Islet of Langerhans (tissue), 1 donor: ENCODE results near the gene COL6A2.
"Not testable (repeated sequence)": the region's sequence is repeated elsewhere in the genome, so short reads cannot be mapped to it uniquely, and the experiment has no call there.

Source experiments
- FAIRE-seq: peaks from one replicate; lab custom pipeline; 2011; peaks lifted over from hg19 to GRCh38; lab: Jason Lieb, UNC

The COL6A2 gene

GRCh38 chr21:46144464-46145070 lies 46.7 kb downstream of the COL6A2 start:
- FAIRE-seq: no peak

DNA sequence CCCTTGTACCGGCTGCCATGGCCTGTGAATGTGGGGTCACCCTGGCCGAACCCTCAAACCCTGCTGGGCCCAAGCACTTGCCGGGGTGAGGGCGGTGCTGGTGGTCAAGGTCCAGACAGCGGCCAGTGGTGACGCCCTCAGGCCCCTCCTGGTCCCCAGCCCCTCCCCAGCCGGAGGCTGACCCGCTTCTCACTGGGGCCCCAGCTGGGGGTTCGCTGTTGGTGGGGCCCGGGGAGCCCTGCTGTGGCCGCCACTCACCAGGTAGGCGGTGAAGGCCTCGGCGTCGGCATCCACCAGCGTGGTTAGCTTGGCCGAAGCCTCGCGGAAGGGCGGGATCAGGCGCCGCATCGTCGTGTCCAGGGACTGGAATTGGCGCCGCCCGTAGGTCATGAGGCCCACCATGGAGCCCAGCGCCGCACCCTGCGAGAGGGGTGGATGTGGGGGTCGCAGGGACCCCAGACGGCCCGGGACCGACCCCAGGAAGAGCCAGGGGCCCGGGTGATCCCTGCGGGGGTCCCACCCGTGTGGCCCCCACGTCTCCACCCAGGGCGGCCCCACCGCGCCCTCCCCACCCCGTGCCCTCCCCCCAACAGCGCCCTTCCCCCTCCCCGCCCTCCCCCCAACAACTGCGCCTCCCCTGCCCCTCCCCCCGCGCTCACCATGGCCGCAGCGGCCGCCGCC lies 47.4 kb downstream of the COL6A2 start:
- no peak for FAIRE-seq

- no peak for FAIRE-seq
Observed at GRCh38 chr21:46145840-46146691, 48.2 kb downstream of the COL6A2 start.

DNA sequence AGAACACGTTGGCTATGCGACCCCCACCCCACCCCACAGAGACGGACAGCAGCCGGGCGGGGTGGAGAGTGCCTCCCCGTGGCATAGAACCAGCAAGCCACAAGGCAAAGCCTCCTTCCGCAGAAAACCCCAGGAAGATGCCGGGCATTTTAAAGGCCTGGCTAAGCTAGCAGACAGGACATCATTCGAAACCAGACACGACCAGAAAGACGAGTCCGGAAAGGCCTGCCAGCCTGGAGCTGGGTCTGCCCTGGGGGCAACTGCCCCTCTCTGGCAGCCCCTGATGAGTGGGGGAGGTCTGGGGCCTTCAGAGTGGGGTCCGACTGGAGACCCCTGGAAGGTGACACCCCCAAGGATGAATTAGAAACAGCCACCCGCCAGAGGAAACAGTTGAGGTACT lies 48.9 kb downstream of the COL6A2 start:
- no peak for FAIRE-seq

DNA sequence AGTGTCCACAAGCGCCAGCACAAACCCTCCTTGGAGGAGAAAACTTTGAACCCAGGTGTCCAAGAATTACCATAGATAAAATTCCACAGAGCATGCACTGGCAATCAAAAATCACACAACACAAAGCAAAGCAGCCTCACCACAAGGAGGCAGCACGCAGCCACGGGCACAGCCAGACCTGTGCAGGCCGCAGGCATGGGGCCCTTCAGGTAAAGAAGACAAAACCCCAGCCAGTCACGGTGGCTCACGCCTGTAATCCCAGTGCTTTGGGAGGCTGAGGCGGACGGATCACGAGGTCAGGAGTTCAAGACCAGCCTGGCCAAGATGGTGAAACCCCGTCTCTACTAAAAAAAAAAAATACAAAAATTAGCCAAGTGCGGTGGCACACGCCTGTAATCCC lies 49.5 kb downstream of the COL6A2 start:
- not testable (repeated sequence) for FAIRE-seq

GRCh38 chr21:46148106-46148505 lies 50.2 kb downstream of the COL6A2 start:
- no peak for FAIRE-seq

GRCh38 chr21:46149205-46149901 lies 51.4 kb downstream of the COL6A2 start:
- no peak for FAIRE-seq

GRCh38 chr21:46150073-46150472 lies 52.2 kb downstream of the COL6A2 start:
- no peak for FAIRE-seq

DNA sequence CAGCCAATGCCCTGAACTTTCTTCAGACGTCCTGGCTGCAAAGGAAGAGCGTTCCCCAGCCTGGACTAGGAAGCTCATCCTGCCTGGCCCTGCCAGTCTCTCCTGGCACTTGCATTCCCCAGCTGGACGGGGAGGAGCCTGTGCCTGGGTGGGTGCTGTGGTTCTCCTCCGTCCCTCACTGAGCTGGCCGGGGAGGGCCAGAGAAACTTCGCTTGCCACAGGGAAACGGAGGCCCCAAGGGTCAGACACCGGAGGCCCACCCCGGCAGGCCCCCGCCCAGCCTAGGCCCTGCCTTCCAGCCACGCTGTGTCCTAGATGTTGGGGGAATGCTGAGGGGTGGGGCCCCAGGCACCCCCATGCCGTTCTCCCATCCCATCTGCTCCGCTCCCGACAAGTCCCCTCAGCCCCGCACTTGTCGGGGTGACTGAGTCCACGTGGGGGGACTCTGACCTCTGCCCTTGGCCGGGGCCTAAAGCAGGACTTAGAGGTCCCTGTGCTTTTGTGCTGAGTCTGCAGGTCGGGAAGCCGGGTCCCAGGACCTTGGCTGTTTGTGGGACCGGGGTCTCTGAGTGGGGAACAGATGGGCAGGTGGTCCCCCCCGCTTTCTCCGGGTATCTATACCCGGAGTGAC lies 52.7 kb downstream of the COL6A2 start:
- FAIRE-seq: no peak

DNA sequence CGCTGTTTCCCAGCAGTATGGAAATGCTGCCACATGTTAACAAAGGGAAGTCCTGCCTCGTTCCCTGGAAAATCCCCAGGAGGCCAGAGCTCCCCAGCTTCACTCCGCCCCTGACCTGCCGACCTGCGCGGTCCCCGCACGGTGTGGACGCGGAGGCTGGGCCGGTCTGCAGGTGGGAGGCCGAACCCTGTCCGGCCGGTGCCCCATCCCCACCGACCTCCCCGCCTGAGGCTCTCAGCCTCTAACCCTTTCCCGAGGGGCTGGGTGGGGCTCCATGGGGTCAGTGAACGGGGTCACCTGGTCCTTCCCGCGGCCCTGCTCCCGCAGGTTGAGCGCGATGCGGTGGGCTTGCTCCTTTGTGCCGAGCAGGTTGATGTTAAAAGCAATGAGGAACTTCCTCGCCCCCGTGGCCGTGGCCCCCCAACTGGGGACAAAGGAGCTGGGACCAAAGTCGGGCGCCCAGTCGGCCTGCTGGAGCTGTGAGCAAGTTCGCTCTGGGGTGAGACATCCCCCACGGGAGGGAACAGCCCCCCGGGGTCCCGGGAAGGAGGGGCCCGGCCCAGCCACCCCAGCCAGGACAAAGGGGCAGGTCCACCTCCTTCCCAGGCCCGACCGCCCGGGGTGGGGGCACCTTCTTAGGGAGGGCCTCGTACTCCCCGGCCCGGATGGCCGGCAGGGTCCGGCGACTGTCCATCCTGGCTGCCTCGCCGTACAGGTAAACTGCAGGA lies 53.5 kb downstream of the COL6A2 start:
- FAIRE-seq: no peak

GRCh38 chr21:46151989-46152926 lies 54.3 kb downstream of the COL6A2 start:
- no peak for FAIRE-seq

DNA sequence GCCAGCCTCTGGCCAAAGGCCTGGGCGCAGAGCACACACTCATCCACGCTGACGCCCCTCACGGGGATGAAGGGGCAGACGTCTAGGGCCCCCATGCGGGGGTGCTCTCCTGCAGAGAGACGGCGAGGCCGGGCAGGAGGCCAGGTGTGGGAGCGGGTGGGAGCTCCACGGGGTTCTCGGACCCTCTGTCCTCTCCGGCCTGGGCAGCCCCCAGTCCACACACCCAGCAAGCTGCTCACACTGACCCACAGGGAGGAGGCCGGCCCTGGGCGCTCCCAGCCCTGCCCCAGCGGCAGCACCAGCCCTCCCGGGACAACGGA lies 55.0 kb downstream of the COL6A2 start:
- no peak for FAIRE-seq

DNA sequence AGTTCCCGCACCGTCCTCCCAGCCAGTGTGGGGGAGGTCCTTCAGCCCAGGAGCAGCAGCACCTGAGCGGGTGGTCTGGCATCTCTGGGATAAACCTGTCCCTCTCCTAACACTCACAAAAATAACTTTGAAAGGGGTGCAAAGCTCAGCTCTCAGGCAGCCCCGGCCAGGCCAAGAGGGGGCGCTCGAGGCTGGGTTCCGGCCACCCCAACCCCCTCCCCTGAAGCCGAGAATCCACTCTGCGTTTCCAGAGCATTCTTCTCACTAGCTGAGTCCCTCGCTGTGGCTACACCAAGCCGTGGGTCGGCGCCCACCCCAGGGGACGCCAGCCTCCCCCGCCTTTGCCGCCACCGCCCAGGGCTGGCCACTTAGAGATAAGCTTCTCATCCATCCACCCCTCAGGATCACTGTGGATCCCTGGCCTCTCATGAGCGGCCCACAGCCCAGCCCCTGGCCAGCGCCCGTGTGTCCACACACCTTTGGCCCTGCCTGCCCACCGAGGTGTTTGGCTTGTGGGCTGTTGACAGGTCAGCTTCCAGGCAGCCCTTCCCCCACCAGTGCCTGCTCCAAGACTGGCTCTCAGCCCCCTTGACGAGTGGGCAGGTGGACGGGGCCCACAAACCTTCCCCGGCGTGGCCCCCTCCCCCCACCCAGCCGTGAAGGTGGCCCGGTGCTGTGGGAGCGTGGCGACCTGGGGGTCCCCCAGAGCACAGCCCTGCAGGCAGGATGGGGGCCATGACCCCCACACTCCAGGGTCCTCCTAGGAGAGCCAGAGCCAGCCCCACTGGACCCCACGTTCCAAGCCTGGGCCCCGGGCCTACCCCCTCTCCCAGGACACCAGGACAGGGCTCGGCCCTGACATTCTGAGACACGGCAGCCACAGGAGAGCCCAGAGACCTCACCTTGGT lies 55.6 kb downstream of the COL6A2 start:
- FAIRE-seq: no peak

GRCh38 chr21:46154155-46154954 lies 56.4 kb downstream of the COL6A2 start:
- FAIRE-seq: no peak

DNA sequence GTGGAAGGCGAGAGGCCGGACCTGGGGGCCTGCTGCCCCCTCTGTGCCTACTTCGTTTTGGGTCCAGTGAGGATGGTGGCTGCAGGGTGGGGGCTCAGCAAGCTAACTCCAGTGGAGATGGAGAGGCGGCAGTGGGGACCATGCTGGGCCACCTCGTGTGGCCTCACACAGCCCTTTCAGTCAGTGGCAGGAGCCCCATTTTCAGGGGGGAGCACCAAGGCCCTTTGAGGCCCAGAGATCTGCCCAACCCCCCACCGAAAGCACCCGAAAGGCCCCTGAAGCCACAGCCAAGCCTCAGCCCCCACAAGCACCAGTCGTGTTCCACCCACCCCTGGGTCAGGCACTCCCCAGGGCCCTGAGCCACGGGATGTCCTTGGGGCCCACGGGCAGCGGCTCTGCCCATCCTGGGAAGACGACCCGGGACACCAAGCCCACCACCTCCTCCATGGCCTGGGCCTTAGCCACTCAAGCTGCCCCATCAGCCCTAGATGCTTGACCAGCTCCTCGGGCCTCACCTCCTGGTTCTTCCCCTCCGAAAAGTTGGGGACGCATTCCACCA lies 57.1 kb downstream of the COL6A2 start:
- FAIRE-seq: no peak

GRCh38 chr21:46155514-46156377 lies 57.8 kb downstream of the COL6A2 start, which contains the start of gene FTCD:
Gene FTCD (minus strand): TSS chr21:46155579. CDS start chr21:46155523, 56 bp downstream.
- no peak for FAIRE-seq

GRCh38 chr21:46156378-46156645 lies 58.4 kb downstream of the COL6A2 start:
- FAIRE-seq: no peak
